SK-N-SH (cell line): ENCODE measurements around the gene ZNF780A. TPM values are rescaled to one million over a fixed set of nuclear protein-coding genes. Genes with fewer than 3 reads are reported as not detected.
A peak's percentile ranks its signal among the peaks of the same experiment; 100 is the strongest.

ENCODE experiments used
- CTCF ChIA-PET: fragments of 300-600, 350-600 bp; formaldehyde crosslinking; extraction: SDS; loops from one replicate; lab custom pipeline; 2021; lab: Yijun Ruan, JAX
- POLR2A ChIA-PET: fragments of 350-600 bp; sonication (Branson Sonifier 250); formaldehyde crosslinking; extraction: SDS; loops from one replicate; lab custom pipeline; 2020; ENCODE audit warnings: antibody characterized with exemption, inconsistent platforms; lab: Yijun Ruan, JAX
- DNase-seq: peaks from one replicate; pipeline ENCODE4 v3.0.0; 2012
- H2AFZ ChIP-seq: fragments of 200-600 bp; sonication (generic); 2 replicates; pipeline ENCODE4 v1.8.1; 2016; ENCODE audit warnings: antibody characterized with exemption, mild to moderate bottlenecking, low read depth
- H3F3A ChIP-seq: fragments of 200-600 bp; sonication (generic); replicated peaks from 2 replicates; pipeline ENCODE3; 2016; ENCODE audit warnings: antibody characterized with exemption, mild to moderate bottlenecking; ENCODE audit not compliant: insufficient read depth
- H3K27ac ChIP-seq, 2 experiments: fragments of 200-500 bp in 1 of 2; fragments of 200-600 bp in 1 of 2; sonication (Bioruptor generic) in 1 of 2; sonication (generic), shearing (Covaris generic) in 1 of 2; 2 replicates each; pipeline versions ENCODE4 v1.5.1 to v1.6.1; 2014 to 2016; ENCODE audit warnings: low read depth in 2 of 2, inconsistent platforms in 1 of 2, low read length in 1 of 2, mild to moderate bottlenecking in 1 of 2, mixed read lengths in 1 of 2
- H3K27me3 ChIP-seq: fragments of 200-600 bp; sonication (generic), shearing (Covaris generic); 2 replicates; pipeline ENCODE4 v1.6.1; 2016; ENCODE audit warnings: mixed run types; ENCODE audit not compliant: insufficient read depth
- H3K36me3 ChIP-seq, 2 experiments: fragments of 200-500 bp in 1 of 2; fragments of 200-600 bp in 1 of 2; sonication (Bioruptor generic) in 1 of 2; sonication (generic) in 1 of 2; replicated peaks in 1 of 2; 2 replicates each; pipeline versions ENCODE3 to v1.5.1; 2014 to 2016; ENCODE audit warnings: low read length in 1 of 2, mild to moderate bottlenecking in 1 of 2; ENCODE audit not compliant: insufficient read depth in 2 of 2, control insufficient read depth in 1 of 2
- H3K4me1 ChIP-seq, 2 experiments: fragments of 200-500 bp in 1 of 2; fragments of 200-600 bp in 1 of 2; sonication (Bioruptor generic) in 1 of 2; sonication (generic), shearing (Covaris generic) in 1 of 2; 2 replicates each; pipeline versions ENCODE4 v1.5.1 to v1.6.1; 2014 to 2016; ENCODE audit warnings: low read depth in 1 of 2, low read length in 1 of 2, mixed run types in 1 of 2; ENCODE audit not compliant: insufficient read depth in 2 of 2, control insufficient read depth in 1 of 2
- H3K4me2 ChIP-seq: fragments of 200-600 bp; sonication (generic), shearing (Covaris generic); 2 replicates; pipeline ENCODE4 v1.6.1; 2017; ENCODE audit warnings: mixed run types
- H3K4me3 ChIP-seq, 2 experiments: fragments of 200-500 bp in 1 of 2; fragments of 200-600 bp in 1 of 2; sonication (Bioruptor generic) in 1 of 2; sonication (generic), shearing (Covaris generic) in 1 of 2; 2 replicates each; pipeline versions ENCODE4 v1.5.1 to v1.8.1; 2014 to 2016; ENCODE audit warnings: low read depth in 2 of 2, inconsistent platforms in 1 of 2, low read length in 1 of 2, mild to moderate bottlenecking in 1 of 2, mixed read lengths in 1 of 2, moderate library complexity in 1 of 2
- H3K79me2 ChIP-seq: fragments of 200-600 bp; sonication (generic); 2 replicates; pipeline ENCODE4 v1.8.1; 2017; ENCODE audit warnings: mild to moderate bottlenecking; ENCODE audit not compliant: insufficient read depth
- H3K9ac ChIP-seq: fragments of 200-600 bp; sonication (generic); 2 replicates; pipeline ENCODE4 v1.6.1; 2017; ENCODE audit warnings: mixed run types
- H3K9me2 ChIP-seq: fragments of 200-600 bp; sonication (generic); 2 replicates; pipeline ENCODE4 v1.6.1; 2017; ENCODE audit warnings: mixed run types
- H3K9me3 ChIP-seq: fragments of 200-600 bp; sonication (generic); 2 replicates; pipeline ENCODE4 v1.6.1; 2017; ENCODE audit warnings: mixed run types, mild to moderate bottlenecking, moderate library complexity
- H4K20me1 ChIP-seq: fragments of 200-600 bp; sonication (generic); 2 replicates; pipeline ENCODE4 v1.6.1; 2017; ENCODE audit warnings: mild to moderate bottlenecking, mixed run types; ENCODE audit not compliant: insufficient read depth
- CTCF ChIP-seq: fragments of 200-600 bp; sonication (generic); IDR thresholded peaks from 2 replicates; pipeline ENCODE4 v1.6.1; 2017; ENCODE audit warnings: antibody characterized with exemption, mild to moderate bottlenecking, moderate library complexity
- EP300 ChIP-seq, 2 experiments: IDR thresholded peaks; 2 replicates each; pipeline versions ENCODE4 v1.4.0 to v1.6.1; 2012; ENCODE audit warnings: borderline replicate concordance in 1 of 2, low read depth in 1 of 2, low read length in 1 of 2
- EZH2phosphoT487 ChIP-seq: fragments of 200-600 bp; sonication (generic); IDR thresholded peaks from 2 replicates; pipeline ENCODE4 v1.6.1; 2017; ENCODE audit warnings: low read depth, mixed run types, mild to moderate bottlenecking, antibody characterized with exemption, moderate library complexity, borderline replicate concordance
- FOSL2 ChIP-seq: IDR thresholded peaks from 2 replicates; pipeline ENCODE4 v1.4.0; 2012; ENCODE audit warnings: low read depth, mild to moderate bottlenecking, moderate library complexity, borderline replicate concordance
- FOXJ3 ChIP-seq: sonication (generic); formaldehyde crosslinking; IDR thresholded peaks from 2 replicates; pipeline ENCODE4 v1.5.1; 2020; ENCODE audit warnings: mild to moderate bottlenecking, missing genetic modification reagents
- FOXM1 ChIP-seq: IDR thresholded peaks from 2 replicates; pipeline ENCODE4 v1.4.0; 2012; ENCODE audit warnings: low read depth, mild to moderate bottlenecking
- GABPA ChIP-seq: IDR thresholded peaks from 2 replicates; pipeline ENCODE4 v1.4.0; 2012; ENCODE audit warnings: low read depth, mild to moderate bottlenecking
- GATA2 ChIP-seq: sonication (generic); formaldehyde crosslinking; IDR thresholded peaks from 2 replicates; pipeline ENCODE4 v1.5.0; 2020; ENCODE audit warnings: mild to moderate bottlenecking, missing genetic modification reagents
- MAX ChIP-seq: IDR thresholded peaks from 2 replicates; pipeline ENCODE4 v1.4.0; 2012; ENCODE audit warnings: low read depth
- MEF2A ChIP-seq: IDR thresholded peaks from 2 replicates; pipeline ENCODE4 v1.4.0; 2012; ENCODE audit warnings: low read depth, borderline replicate concordance
- MXI1 ChIP-seq: IDR thresholded peaks from 2 replicates; pipeline ENCODE4 v1.6.1; 2012; ENCODE audit warnings: mild to moderate bottlenecking, low read depth, low read length, improper control_type of control experiment
- NRF1 ChIP-seq: IDR thresholded peaks from 2 replicates; pipeline ENCODE4 v1.6.1; 2012; ENCODE audit warnings: low read depth, mild to moderate bottlenecking, low read length
- PBX3 ChIP-seq: IDR thresholded peaks from 2 replicates; pipeline ENCODE4; 2012
- POLR2AphosphoS5 ChIP-seq: IDR thresholded peaks from 2 replicates; pipeline ENCODE4 v1.6.1; 2012; ENCODE audit warnings: low read depth, low read length
- RAD21 ChIP-seq: IDR thresholded peaks from 2 replicates; pipeline ENCODE4 v1.6.1; 2012; ENCODE audit warnings: mild to moderate bottlenecking, low read length
- RCOR1 ChIP-seq: fragments of 150-350 bp; IDR thresholded peaks from 2 replicates; pipeline ENCODE4 v1.6.1; 2017; ENCODE audit warnings: antibody characterized with exemption, low read length
- RFX5 ChIP-seq: IDR thresholded peaks from 2 replicates; pipeline ENCODE4 v1.6.1; 2012; ENCODE audit warnings: mild to moderate bottlenecking, improper control_type of control experiment, low read length
- SIN3A ChIP-seq: IDR thresholded peaks from 2 replicates; pipeline ENCODE4 v1.6.1; 2012; ENCODE audit warnings: low read depth, mild to moderate bottlenecking, low read length, moderate library complexity, borderline replicate concordance
- SMC3 ChIP-seq: IDR thresholded peaks from 2 replicates; pipeline ENCODE4 v1.6.1; 2012; ENCODE audit warnings: low read depth, low read length, improper control_type of control experiment
- TAF1 ChIP-seq: IDR thresholded peaks from 2 replicates; pipeline ENCODE4 v1.6.1; 2012; ENCODE audit warnings: low read depth, mild to moderate bottlenecking, low read length, moderate library complexity, borderline replicate concordance
- TCF12 ChIP-seq: IDR thresholded peaks from 2 replicates; pipeline ENCODE4 v1.4.0; 2012
- USF1 ChIP-seq: IDR thresholded peaks from 2 replicates; pipeline ENCODE4 v1.4.0; 2012; ENCODE audit warnings: low read depth, borderline replicate concordance
- YY1 ChIP-seq: IDR thresholded peaks from 2 replicates; pipeline ENCODE4 v1.4.0; 2012; ENCODE audit warnings: low read depth, mild to moderate bottlenecking
- ZBTB33 ChIP-seq: IDR thresholded peaks from 2 replicates; pipeline ENCODE4 v1.4.0; 2012; ENCODE audit warnings: low read depth, borderline replicate concordance
- WGBS: methylation state at CpG from one replicate; pipeline ENCODE4 v1.1.6; 2017; ENCODE audit warnings: low lambda C conversion rate; 5-methylcytosine and 5-hydroxymethylcytosine counted together
- polyA plus RNA-seq, 3 experiments: library from polyadenylated mRNA; depleted of rRNA; stranded (reverse); fragments of >200 nt; gene quantifications; 2 replicates each; pipeline ENCODE4 v1.2.3, GENCODE V29; 2012

ZNF780A gene
- polyA plus RNA-seq, 1 of the 3 experiments (the other 2 are of a cell fraction) = 7.1 TPM

- TF ChIP-seq PBX3 (no peak), MEF2A (no peak), TAF1 (no peak), GATA2 (CRISPR knock-in tag) (peak; percentile 38; the same call in 1 of the 2 replicates), SIN3A (no peak), RAD21 (peak; percentile 97), RCOR1 (no peak), GABPA (no peak), RFX5 (peak; percentile 68; the same call in 1 of the 2 replicates), FOXM1 (no peak), CTCF (peak; percentile 84), EP300 (IDR thresholded peaks at IDR 0.05; ENCODE audit: borderline replicate concordance in 1 of 2, low read depth in 1 of 2, low read length in 1 of 2) (no peak), TCF12 (no peak), SMC3 (peak; percentile 82)
Observed at GRCh38 chr19:40139533-40140287, 49.0 kb upstream of the ZNF780A start (continued).

- 47% methylated on average over 5 of the region's 5 CpGs for WGBS
- CTCF ChIA-PET = interaction anchor here (1.4 to 1.7 kb wide), 2 partner anchors 29 to 90 kb away, joined by 3 to 4 read pairs; partner anchors contain the start of gene CCNP
- TF ChIP-seq RCOR1 (no peak), ZBTB33 (no peak), FOSL2 (no peak), FOXJ3 (CRISPR knock-in tag) (no peak), GATA2 (CRISPR knock-in tag) (no peak), NRF1 (no peak), EZH2phosphoT487 (no peak), RAD21 (no peak), SIN3A (no peak), USF1 (no peak), YY1 (no peak), MAX (no peak), POLR2AphosphoS5 (no peak), MXI1 (no peak), RFX5 (no peak), TAF1 (no peak)
Observed at GRCh38 chr19:40136818-40137217, 46.1 kb upstream of the ZNF780A start.

More at GRCh38 chr19:40136818-40137217, 46.1 kb upstream of the ZNF780A start:
- Histone ChIP-seq H3K27me3 (peaks cover 40% of the 10 kb centered on the region; the same call in 1 of the 2 replicates), H3K9ac (no peak overlapping the region), H3K79me2 (no peaks in the 10 kb centered on the region), H3K4me2 (no peak overlapping the region), H4K20me1 (no peaks in the 10 kb centered on the region), H3K9me2 (no peaks in the 10 kb centered on the region), H3K4me3 (no peak overlapping the region), H3K4me1 (no peaks in the 10 kb centered on the region), H3K27ac (no peak overlapping the region), H3F3A (no peaks in the 10 kb centered on the region), H3K9me3 (no peaks in the 10 kb centered on the region), H3K36me3 (no peaks in the 10 kb centered on the region), H2AFZ (no peak overlapping the region)
- DNase-seq = no peak
- POLR2A ChIA-PET = no interaction called here
